ENCODE measurements around the gene RNF17. TPM values are rescaled to one million over a fixed set of nuclear protein-coding genes. Genes with fewer than 3 reads are reported as not detected.

RNF17 gene
- total RNA-seq, 1 donor from 2014 or later, result not detected

GRCh38 chr13:24887759-24888158 is 123.8 kb downstream of the RNF17 start:
- no peak overlapping the region for H3K4me3 ChIP-seq
- no peaks in the 10 kb centered on the region for H4K20me1 ChIP-seq (ENCODE audit: low read depth)
- H3K4me2 ChIP-seq, result no peak overlapping the region
- Mint-ChIP-seq H3K9me3 (no peaks in the 10 kb centered on the region), H3K4me3 (no peak overlapping the region), H3K36me3 (peaks cover 33% of the 10 kb centered on the region), H3K27me3 (ENCODE audit: insufficient read depth, low read depth) (no peaks in the 10 kb centered on the region), H3K27ac (no peak overlapping the region), H3K4me1 (no peaks in the 10 kb centered on the region)
- no peak for DNase-seq (ENCODE audit: low spot score)
- H3K79me2 ChIP-seq (ENCODE audit: low read depth), result no peaks in the 10 kb centered on the region
- no peak overlapping the region for H3K27ac ChIP-seq
- H3K36me3 ChIP-seq, result peaks cover 14% of the 10 kb centered on the region
- H2AFZ ChIP-seq (replicated peaks), result no peak overlapping the region
- no peak overlapping the region for H3K9ac ChIP-seq
- H3K4me1 ChIP-seq, result no peaks in the 10 kb centered on the region
- H3K9me3 ChIP-seq (ENCODE audit: low read depth), result no peaks in the 10 kb centered on the region
- H3K27me3 ChIP-seq, result no peaks in the 10 kb centered on the region
- no peaks in the 10 kb centered on the region for H3F3A ChIP-seq (ENCODE audit: low read depth)
- TF ChIP-seq EZH2phosphoT487 (IDR thresholded peaks at IDR 0.05), result no peak
- TF ChIP-seq EZH2 (IDR thresholded peaks at IDR 0.05), result no peak
- no peak for TF ChIP-seq CTCF (IDR thresholded peaks at IDR 0.05)

GRCh38 chr13:24888291-24888931 is 124.4 kb downstream of the RNF17 start:
- no peaks in the 10 kb centered on the region for H3K9me3 ChIP-seq (ENCODE audit: low read depth)
- H3K36me3 ChIP-seq, result peaks cover 12% of the 10 kb centered on the region
- Mint-ChIP-seq H3K27me3 (ENCODE audit: insufficient read depth, low read depth) (no peaks in the 10 kb centered on the region), H3K9me3 (no peaks in the 10 kb centered on the region), H3K4me3 (no peak overlapping the region), H3K27ac (no peak overlapping the region), H3K36me3 (peaks cover 30% of the 10 kb centered on the region), H3K4me1 (no peaks in the 10 kb centered on the region)
- H3K27me3 ChIP-seq, result no peaks in the 10 kb centered on the region
- no peaks in the 10 kb centered on the region for H3F3A ChIP-seq (ENCODE audit: low read depth)
- DNase-seq (ENCODE audit: low spot score), result no peak
- no peak overlapping the region for H2AFZ ChIP-seq (replicated peaks)
- H4K20me1 ChIP-seq (ENCODE audit: low read depth), result no peaks in the 10 kb centered on the region
- H3K27ac ChIP-seq, result no peak overlapping the region
- H3K79me2 ChIP-seq (ENCODE audit: low read depth), result no peaks in the 10 kb centered on the region
- no peak overlapping the region for H3K4me2 ChIP-seq
- no peak overlapping the region for H3K4me3 ChIP-seq
- H3K9ac ChIP-seq, result no peak overlapping the region
- no peaks in the 10 kb centered on the region for H3K4me1 ChIP-seq
- TF ChIP-seq EZH2phosphoT487 (IDR thresholded peaks at IDR 0.05) (no peak), EZH2 (IDR thresholded peaks at IDR 0.05) (no peak), CTCF (IDR thresholded peaks at IDR 0.05) (no peak)

GRCh38 chr13:24890256-24890655 is 126.3 kb downstream of the RNF17 start:
- Mint-ChIP-seq H3K4me1 (no peaks in the 10 kb centered on the region), H3K9me3 (no peaks in the 10 kb centered on the region), H3K36me3 (peaks cover 35% of the 10 kb centered on the region), H3K27ac (no peak overlapping the region), H3K27me3 (ENCODE audit: insufficient read depth, low read depth) (no peaks in the 10 kb centered on the region), H3K4me3 (no peak overlapping the region)
- no peaks in the 10 kb centered on the region for H3K79me2 ChIP-seq (ENCODE audit: low read depth)
- no peaks in the 10 kb centered on the region for H3K9me3 ChIP-seq (ENCODE audit: low read depth)
- TF ChIP-seq EZH2phosphoT487 (IDR thresholded peaks at IDR 0.05) (no peak), EZH2 (IDR thresholded peaks at IDR 0.05) (no peak), CTCF (IDR thresholded peaks at IDR 0.05) (no peak)
- H3F3A ChIP-seq (ENCODE audit: low read depth), result no peaks in the 10 kb centered on the region
- H3K4me3 ChIP-seq, result no peak overlapping the region
- no peak for DNase-seq (ENCODE audit: low spot score)
- no peaks in the 10 kb centered on the region for H3K27me3 ChIP-seq
- H3K9ac ChIP-seq, result no peak overlapping the region
- H3K4me1 ChIP-seq, result no peaks in the 10 kb centered on the region
- H3K4me2 ChIP-seq, result no peak overlapping the region
- H3K27ac ChIP-seq, result no peak overlapping the region
- no peaks in the 10 kb centered on the region for H4K20me1 ChIP-seq (ENCODE audit: low read depth)
- H2AFZ ChIP-seq (replicated peaks), result no peak overlapping the region
- H3K36me3 ChIP-seq, result peaks cover 7% of the 10 kb centered on the region

All from neural progenitor cell (in vitro differentiated cells).